Measurements from ENCODE around the gene GYG2.

Gene GYG2

DNA sequence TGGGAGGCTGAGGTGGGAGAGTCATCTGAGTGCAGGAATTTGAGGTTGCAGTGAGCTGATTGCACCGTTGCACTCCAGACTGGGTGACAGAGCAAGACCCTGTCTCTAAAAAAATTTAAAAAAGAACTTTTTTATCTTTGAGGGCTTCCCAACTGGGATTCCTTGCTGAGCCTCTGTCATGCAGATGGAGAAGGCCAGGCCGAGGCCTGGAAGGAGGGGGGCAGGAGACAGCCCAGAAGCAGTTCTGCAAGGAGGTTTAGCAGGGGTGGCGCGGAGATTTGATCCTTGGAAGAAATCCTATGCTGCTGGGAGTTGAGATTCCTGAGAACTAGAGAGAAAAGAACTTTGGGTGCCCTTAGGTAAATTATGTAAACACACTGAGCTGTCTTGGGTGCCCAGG is 102.9 kb downstream of the GYG2 start:
- no peaks in the 10 kb centered on the region for H3K79me2 ChIP-seq (ENCODE audit: low read length)
- no peaks in the 10 kb centered on the region for H3K27me3 ChIP-seq (ENCODE audit: low read depth, low read length)
- H3K9ac ChIP-seq (ENCODE audit: low read length), result no peak overlapping the region
- H3K9me3 ChIP-seq (ENCODE audit: insufficient read depth, low read length), result no peaks in the 10 kb centered on the region
- no peak for TF ChIP-seq EZH2phosphoT487 (IDR thresholded peaks at IDR 0.05; ENCODE audit: low read depth)
- TF ChIP-seq, protein P1, sequence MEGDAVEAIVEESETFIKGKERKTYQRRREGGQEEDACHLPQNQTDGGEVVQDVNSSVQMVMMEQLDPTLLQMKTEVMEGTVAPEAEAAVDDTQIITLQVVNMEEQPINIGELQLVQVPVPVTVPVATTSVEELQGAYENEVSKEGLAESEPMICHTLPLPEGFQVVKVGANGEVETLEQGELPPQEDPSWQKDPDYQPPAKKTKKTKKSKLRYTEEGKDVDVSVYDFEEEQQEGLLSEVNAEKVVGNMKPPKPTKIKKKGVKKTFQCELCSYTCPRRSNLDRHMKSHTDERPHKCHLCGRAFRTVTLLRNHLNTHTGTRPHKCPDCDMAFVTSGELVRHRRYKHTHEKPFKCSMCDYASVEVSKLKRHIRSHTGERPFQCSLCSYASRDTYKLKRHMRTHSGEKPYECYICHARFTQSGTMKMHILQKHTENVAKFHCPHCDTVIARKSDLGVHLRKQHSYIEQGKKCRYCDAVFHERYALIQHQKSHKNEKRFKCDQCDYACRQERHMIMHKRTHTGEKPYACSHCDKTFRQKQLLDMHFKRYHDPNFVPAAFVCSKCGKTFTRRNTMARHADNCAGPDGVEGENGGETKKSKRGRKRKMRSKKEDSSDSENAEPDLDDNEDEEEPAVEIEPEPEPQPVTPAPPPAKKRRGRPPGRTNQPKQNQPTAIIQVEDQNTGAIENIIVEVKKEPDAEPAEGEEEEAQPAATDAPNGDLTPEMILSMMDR (IDR thresholded peaks at IDR 0.05; ENCODE audit: low read depth, low read length), result no peak
- H4K20me1 ChIP-seq (ENCODE audit: insufficient read depth, low read length), result no peaks in the 10 kb centered on the region
- H3K4me3 ChIP-seq (ENCODE audit: low read length), result no peak overlapping the region
- H3K4me2 ChIP-seq (ENCODE audit: low read length), result no peak overlapping the region
- H3K27ac ChIP-seq (ENCODE audit: low read length), result no peak overlapping the region
- H3K36me3 ChIP-seq (replicated peaks; ENCODE audit: low read depth, low read length), result no peaks in the 10 kb centered on the region
- no peaks in the 10 kb centered on the region for H3K4me1 ChIP-seq (ENCODE audit: low read length)
- H2AFZ ChIP-seq (ENCODE audit: low read depth, low read length), result no peak overlapping the region
